ENCODE data around the gene PRIMPOL.

DNA sequence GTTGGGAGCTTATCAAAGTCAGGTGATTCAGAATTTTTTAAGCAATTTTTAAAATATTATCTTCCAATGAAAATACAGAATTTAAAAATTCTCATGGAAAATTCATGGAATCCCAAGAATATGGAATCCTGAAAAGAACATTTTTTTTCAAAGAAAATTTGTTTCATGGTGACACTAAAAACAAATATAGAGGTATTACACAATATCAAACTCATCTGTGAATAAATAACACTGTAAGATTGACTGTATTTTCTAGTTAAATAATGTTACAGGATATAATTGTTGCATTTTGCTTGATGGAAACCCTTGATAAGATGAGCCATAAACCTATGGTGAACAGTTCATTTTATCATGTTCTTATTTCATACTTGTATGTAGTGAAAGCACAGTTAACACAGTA is 11.4 kb downstream of the PRIMPOL start:
- TF ChIP-seq, protein P1, sequence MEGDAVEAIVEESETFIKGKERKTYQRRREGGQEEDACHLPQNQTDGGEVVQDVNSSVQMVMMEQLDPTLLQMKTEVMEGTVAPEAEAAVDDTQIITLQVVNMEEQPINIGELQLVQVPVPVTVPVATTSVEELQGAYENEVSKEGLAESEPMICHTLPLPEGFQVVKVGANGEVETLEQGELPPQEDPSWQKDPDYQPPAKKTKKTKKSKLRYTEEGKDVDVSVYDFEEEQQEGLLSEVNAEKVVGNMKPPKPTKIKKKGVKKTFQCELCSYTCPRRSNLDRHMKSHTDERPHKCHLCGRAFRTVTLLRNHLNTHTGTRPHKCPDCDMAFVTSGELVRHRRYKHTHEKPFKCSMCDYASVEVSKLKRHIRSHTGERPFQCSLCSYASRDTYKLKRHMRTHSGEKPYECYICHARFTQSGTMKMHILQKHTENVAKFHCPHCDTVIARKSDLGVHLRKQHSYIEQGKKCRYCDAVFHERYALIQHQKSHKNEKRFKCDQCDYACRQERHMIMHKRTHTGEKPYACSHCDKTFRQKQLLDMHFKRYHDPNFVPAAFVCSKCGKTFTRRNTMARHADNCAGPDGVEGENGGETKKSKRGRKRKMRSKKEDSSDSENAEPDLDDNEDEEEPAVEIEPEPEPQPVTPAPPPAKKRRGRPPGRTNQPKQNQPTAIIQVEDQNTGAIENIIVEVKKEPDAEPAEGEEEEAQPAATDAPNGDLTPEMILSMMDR (IDR thresholded peaks at IDR 0.05; ENCODE audit: low read depth, low read length, poor library complexity, severe bottlenecking), result no peak
- no peak for TF ChIP-seq EZH2phosphoT487 (IDR thresholded peaks at IDR 0.05; ENCODE audit: borderline replicate concordance, low read length)

Data from DOHH2 (cell line).